Left cardiac atrium (tissue), 4 donors: ENCODE data around the gene DLGAP1. TPM values are rescaled to one million over a fixed set of nuclear protein-coding genes. Genes with fewer than 3 reads are reported as not detected.
"Not testable (repeated sequence)": the region's sequence is repeated elsewhere in the genome, so short reads cannot be mapped to it uniquely, and the experiment has no call there.

ENCODE experiments used
- ATAC-seq, 2 donors: fragments of 200-7000 bp; cut with Tn5 transposase; one replicate each; pipeline ENCODE4 v1.9.1; 2020; ENCODE audit warnings: mild to moderate bottlenecking in 2 of 2, moderate library complexity in 2 of 2
- DNase-seq: peaks from one replicate; pipeline ENCODE4 v3.0.0-alpha.2; 2020
- intact Hi-C, 2 donors: fragments of 100-400 bp; cut with DNase I; formaldehyde crosslinking; loops; one replicate each; pipeline versions ENCODE4 v1.14.1 to v1.15.1; 2022 to 2023
- total RNA-seq, 2 donors: library from RNA; stranded (reverse); fragmentation: NEBNext Ultra II Directional; extraction: Animal tissue kit (Norgen Biotek cat#: 25700); gene quantifications; one replicate each; pipeline ENCODE4 v1.2.1, GENCODE V29; 2021
- donor health status: DM: no; HTN: yes; CAD: no.
- donor health status: DM: no; HTN: yes; CAD: no; lungs with severe emphysema.
- donor health status: DM: yes; HTN: yes; CAD: no.
- donor health status: Dilated cardiomyopathy.

DLGAP1 gene
- total RNA-seq, 2 donors from 2014 or later, result 0.29 to 0.47 TPM

- DNase-seq, result no peak
- intact Hi-C loops, result no loop called here
- ATAC-seq, result no peak
These were observed 849.1 kb downstream of the DLGAP1 start for GRCh38 chr18:3605954-3606443.

- intact Hi-C loops, result no loop called here
- DNase-seq (no peak), ATAC-seq (no peak)
These were observed 849.6 kb downstream of the DLGAP1 start for GRCh38 chr18:3605486-3605952.

DNA sequence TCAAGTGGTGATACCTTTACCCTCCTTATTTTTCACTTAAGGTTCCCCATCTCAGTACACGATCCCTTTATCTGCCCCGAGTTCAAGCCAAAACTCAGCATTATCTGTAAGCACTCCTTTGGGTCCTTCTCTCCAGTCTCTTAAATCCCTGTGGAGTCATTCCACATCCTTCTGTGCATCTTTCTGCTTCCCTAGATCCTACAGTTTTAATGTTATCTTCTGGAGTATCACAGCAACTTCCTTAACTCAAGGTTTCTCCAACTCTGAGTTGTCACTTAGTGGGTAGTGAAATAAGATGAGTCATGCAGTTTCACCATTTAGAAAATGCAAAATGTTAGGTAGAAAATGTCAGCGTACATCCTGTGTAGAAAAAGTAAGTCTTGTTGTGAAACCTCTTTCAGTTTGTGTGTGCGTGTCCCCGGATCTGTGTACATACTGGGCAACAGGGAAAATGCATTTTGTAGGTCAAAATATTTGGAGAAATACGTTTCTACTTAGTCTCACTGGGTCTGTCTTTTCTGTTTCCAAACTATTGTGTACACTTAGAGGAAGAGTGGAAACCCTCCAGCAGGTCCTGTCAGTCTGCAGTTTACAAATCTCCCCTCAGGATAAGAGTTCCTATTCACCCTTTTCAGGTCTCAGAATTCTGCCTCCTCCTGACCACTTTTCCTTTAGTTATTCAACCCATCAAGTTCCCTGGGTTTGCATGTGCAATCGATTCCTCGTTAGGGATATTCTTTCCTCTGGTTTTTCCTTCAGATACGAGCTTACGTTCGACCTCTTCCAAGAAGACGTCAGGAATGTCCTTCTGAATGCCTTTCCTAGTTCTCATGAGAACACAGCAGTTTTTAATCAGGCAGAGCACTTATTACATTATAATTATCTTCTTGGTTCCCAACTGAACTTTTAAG lies 850.4 kb downstream of the DLGAP1 start:
- peak; percentile 43 to 61 for ATAC-seq
- no peak for DNase-seq
- intact Hi-C loops, result no loop called here

GRCh38 chr18:3604235-3604497 lies 850.9 kb downstream of the DLGAP1 start:
- intact Hi-C loops, result no loop called here
- ATAC-seq (no peak), DNase-seq (no peak)

GRCh38 chr18:3603421-3604234 lies 851.5 kb downstream of the DLGAP1 start:
- ATAC-seq, result peak; percentile 55 to 79
- no peak for DNase-seq
- intact Hi-C loops, result no loop called here

DNA sequence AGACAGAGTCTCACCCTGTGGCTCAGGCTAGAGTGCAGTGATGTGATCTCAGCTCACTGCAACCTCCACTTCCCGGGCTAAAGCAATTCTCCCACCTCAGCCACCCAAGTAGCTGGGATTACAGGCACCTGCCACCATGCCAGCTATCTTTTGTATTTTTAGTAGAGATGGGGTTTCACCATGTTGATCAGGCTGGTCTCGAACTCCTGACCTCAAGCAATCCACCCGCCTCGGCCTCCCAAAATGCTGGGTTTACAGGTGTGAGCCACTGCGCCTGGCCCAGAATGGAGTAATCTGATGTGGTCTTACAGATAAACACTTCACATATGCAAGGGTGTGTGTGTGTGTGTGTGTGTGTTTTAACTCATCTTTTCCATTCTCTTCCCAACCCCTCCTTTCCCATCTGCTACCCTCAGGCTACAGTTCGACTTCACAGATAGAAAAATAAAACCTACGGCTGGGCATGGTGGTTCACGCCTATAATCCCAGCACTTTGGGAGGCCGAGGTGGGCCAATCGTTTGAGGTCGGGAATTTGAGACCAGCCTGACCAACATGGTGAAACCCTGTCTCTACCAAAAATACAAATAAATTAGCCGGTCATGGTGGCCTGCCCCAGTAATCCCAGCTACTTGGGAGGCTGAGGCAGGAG lies 853.9 kb downstream of the DLGAP1 start:
- intact Hi-C loops, result not testable (repeated sequence)

DNA sequence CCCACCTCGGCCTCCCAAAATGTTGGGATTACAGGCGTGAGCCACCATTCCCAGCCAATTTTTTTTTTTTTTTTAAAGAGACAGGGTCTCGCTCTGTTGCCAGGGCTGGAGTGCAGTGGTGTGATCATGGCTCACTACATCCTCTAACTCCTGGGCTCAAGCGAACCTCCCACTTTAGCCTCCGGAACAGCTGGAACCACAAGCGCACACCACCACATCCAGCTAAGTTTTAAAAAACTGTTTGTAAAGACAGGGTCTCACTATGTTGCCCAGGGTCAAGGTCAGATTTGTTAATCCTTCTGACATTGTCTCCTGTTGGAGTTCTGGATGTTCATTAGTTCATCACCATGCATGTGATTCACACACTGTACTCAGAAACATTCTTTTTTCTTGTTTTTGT lies 855.2 kb downstream of the DLGAP1 start:
- DNase-seq, result no peak
- ATAC-seq, result no peak
- intact Hi-C loops, result loop anchor here in 1 of 2 donors (10.0 kb wide), 1 partner anchor 65 kb away; no protein-coding TSS in a partner anchor

More for the DNA sequence above, 853.9 kb downstream of the DLGAP1 start:
- not testable (repeated sequence) for ATAC-seq, DNase-seq

DNA sequence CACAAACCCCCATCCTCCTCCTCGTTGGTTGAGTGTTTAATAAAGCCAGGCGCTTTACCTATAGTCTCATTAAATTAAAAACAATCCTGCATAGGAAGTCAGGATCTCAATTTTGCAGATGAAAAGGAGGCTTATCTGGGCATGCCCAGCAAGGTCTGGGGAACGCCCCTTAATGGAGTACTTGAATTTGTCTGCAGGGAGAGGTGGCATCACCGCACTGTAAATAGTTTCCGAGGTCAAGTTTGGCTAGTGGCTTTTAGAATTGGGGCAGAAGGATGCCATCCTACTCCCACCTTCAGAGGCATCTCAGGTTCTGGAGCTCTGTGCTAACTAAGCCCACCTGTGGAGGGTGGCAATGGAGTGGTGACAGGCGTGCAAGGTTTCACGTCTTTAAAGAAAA lies 855.9 kb downstream of the DLGAP1 start:
- intact Hi-C loops, result loop anchor here in 1 of 2 donors (10.0 kb wide), 1 partner anchor 66 kb away; no protein-coding TSS in a partner anchor
- DNase-seq, result no peak
- no peak for ATAC-seq

GRCh38 chr18:3598581-3598980 lies 856.5 kb downstream of the DLGAP1 start:
- intact Hi-C loops, result loop anchor here in 1 of 2 donors (10.0 kb wide), 1 partner anchor 66 kb away; no protein-coding TSS in a partner anchor
- ATAC-seq, result no peak
- no peak for DNase-seq

GRCh38 chr18:3597409-3598357 lies 857.4 kb downstream of the DLGAP1 start:
- DNase-seq, result no peak
- intact Hi-C loops, result loop anchor here in 1 of 2 donors (10.0 kb wide), 1 partner anchor 67 kb away; no protein-coding TSS in a partner anchor
- no peak for ATAC-seq

- ATAC-seq (peak; percentile 6 to 12), DNase-seq (peak; percentile 59)
- intact Hi-C loops, result loop anchor here in 1 of 2 donors (10.0 kb wide), 1 partner anchor 68 kb away; no protein-coding TSS in a partner anchor
These were observed 858.3 kb downstream of the DLGAP1 start for GRCh38 chr18:3596637-3597384.

- DNase-seq (no peak), ATAC-seq (no peak)
- intact Hi-C loops, result loop anchor here in 1 of 2 donors (10.0 kb wide), 1 partner anchor 69 kb away; no protein-coding TSS in a partner anchor
These were observed 858.8 kb downstream of the DLGAP1 start for GRCh38 chr18:3596324-3596636.

DNA sequence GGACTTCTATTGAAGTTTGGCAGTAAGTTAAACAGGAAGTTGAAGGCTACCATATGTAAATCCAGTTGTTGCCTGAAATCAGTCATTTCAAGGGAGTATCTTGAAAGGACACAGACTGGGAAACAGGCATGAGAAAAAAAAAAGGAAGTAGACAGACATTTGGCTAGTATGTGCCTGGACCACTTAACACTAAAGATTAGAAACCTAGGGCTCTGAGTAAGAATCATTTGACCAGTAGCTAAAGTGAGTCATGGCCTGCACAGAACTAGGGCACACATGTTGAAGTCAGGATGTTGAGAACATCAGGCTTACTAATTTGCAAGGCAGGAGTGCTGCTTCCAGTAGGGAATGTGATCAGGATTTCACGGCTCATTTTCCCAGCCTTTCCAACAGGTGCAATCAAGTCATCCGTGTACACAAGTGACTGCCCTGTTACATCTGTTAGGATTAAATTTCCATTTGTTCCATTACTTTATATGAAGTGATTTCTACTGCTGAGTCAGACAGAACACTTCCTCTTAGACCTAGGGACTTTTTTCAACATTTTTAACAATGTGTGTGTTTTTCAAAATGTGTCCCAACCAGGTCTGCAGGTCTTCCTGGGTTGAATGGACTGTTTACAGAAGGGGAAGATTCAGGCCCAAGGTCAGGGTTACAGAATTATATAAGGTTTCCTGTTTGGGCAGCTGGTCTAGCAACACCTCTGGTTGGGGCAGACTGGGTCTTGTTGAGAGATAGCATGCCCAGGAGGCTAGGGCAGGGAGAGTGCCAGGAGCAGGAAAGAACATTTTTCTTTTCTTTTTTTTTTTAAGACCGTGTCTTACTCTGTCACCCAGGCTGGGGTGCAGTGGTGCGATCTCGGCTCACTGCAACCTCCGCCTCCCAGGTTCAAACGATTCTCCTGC lies 859.5 kb downstream of the DLGAP1 start:
- DNase-seq (no peak), ATAC-seq (peak; percentile 12 to 80)
- intact Hi-C loops, result loop anchor here (2.0 to 10.0 kb wide), 3 partner anchors 69 to 147 kb away; no protein-coding TSS in a partner anchor

GRCh38 chr18:3594760-3595368 lies 860.2 kb downstream of the DLGAP1 start:
- intact Hi-C loops, result loop anchor here (2.0 to 10.0 kb wide), 5 partner anchors 70 to 313 kb away; no protein-coding TSS in a partner anchor
- DNase-seq (no peak), ATAC-seq (peak in 1 of 2 donors; percentile 7)

DNA sequence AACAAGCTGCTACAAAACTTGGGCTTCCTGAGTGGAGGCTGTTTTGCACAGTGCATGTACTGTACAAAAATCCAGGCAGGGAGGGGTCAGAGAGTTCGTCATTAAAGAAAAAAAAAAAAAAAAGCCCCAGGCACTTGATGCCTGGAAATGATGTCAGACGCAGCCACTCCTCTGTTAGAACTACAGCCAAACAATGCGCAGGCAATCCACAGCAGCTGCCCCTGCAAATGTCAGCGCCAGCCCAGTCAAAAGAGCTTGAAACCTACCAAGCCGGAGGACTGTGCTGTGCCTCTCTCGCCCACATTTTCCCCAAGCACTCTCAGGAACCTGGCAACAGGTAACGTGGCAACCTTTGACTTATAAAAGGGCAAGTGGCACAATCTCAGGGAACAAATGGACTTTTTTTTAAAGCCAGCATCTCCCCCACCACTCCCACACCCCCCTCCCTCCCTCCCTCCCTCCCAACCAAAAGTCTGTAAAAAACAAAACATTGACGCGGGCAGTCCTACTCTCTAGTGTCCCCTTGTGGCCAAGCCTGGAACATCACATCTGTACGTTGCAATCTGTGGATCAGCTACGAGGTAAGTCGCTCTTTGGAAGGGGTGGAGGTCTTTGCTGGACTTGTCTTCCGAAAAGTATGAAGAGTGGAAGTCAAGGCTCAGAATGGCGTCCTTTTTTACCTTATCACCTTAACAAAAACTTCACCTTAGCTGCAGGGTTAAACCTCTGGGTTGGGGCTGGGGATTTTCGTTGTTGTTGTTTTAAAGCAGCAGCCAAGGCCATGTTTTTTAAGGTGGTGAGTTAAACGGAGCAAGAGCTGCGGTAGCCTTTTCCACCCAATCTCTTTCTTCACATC lies 861.0 kb downstream of the DLGAP1 start:
- peak; percentile 78 to 88 for ATAC-seq
- intact Hi-C loops, result loop anchor here (2.0 to 10.0 kb wide), 5 partner anchors 71 to 312 kb away; no protein-coding TSS in a partner anchor
- DNase-seq, result peak; percentile 90
